ENCODE data around the gene PHF21B. TPM values are rescaled to one million over a fixed set of nuclear protein-coding genes. Genes with fewer than 3 reads are reported as not detected.

The PHF21B gene
- total RNA-seq, 1 donor from 2014 or later: 1.2 TPM

DNA sequence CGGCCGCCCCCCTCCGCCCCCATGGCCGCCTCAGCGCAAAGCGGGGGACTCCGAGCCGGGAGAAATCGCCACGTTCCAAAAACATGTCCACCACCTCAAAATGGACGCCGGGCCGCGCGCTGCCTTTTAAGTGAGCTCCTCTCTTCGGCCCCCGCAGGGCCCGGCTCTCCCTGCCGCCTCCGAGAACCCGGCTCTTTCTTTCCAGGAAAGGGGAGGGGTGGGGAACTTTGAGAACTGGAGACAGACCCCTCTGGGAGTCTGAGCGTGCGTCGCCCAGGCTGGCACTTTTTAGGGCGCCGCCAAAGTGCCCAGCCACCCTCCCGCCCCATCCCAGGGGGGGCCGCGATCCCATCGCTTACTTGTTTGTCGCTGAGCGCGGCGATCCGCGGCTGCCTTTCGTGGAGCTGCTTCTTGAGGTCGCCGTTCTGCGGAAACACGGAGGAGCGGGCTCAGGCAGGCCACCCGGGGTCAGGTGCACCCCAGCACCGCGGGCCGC is 1.6 kb downstream of the PHF21B start:
- intact Hi-C loops (cut with micrococcal nuclease): loop anchor here (5.0 kb wide), 1 partner anchor 74 kb away; no protein-coding TSS in a partner anchor
- peaks cover 10% of the 10 kb centered on the region for H3K4me1 Mint-ChIP-seq (ENCODE audit: low read depth)
- no peaks in the 10 kb centered on the region for H3K36me3 Mint-ChIP-seq (ENCODE audit: low read depth)
- no peaks in the 10 kb centered on the region for H3K9me3 Mint-ChIP-seq
- H3K27me3 Mint-ChIP-seq (ENCODE audit: low read depth): peaks cover 56% of the 10 kb centered on the region
- DNase-seq (ENCODE audit: low spot score): no peak
- no peak overlapping the region for H3K27ac Mint-ChIP-seq
- H3K4me3 Mint-ChIP-seq (ENCODE audit: low read depth): no peak overlapping the region

DNA sequence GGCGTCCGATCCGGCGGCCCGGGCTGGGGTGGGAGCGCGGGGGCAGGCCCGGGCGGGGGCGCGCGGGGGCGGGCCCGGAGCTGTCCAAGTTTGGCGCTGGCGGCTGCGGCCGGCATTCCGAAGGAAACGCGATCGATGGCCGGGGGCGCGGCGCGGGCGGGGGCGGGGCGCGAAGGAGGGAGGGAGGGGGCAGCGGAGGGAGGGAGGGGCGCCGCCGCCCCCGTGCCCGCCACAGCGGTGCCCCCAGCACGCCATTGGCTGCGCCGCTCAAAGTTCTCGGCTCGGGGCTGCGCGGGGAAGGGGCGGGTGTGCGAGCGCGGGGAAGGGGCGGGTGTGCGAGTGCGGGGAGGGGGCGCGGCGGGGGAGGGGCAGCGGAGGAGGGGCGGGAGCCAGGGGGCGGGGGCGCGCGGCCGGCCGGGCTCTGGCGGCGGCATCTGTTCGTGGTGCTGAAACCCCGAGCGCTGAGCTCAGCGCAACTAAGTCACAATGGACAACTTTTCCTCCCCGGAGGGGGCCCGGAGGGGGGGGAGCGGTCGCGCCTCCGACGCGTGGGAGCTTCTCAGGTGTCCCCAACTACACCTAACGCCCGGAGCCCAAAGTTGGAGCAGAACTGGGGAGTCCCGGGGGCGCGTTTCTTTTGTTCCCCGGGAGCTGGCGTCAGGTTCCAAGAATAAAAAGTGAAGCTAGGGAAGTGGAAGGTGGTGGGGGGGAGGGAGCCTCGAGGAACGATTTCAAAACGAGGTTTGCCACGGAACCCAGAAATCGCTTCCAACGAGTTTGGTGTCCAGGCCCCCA is 2.2 kb downstream of the PHF21B start:
- intact Hi-C loops (cut with micrococcal nuclease): loop anchor here (5.0 kb wide), 1 partner anchor 75 kb away; no protein-coding TSS in a partner anchor
- H3K4me1 Mint-ChIP-seq (ENCODE audit: low read depth): peaks cover 10% of the 10 kb centered on the region
- no peak overlapping the region for H3K27ac Mint-ChIP-seq
- peaks cover 55% of the 10 kb centered on the region for H3K27me3 Mint-ChIP-seq (ENCODE audit: low read depth)
- H3K4me3 Mint-ChIP-seq (ENCODE audit: low read depth): no peak overlapping the region
- DNase-seq (ENCODE audit: low spot score): no peak
- H3K36me3 Mint-ChIP-seq (ENCODE audit: low read depth): no peaks in the 10 kb centered on the region
- no peaks in the 10 kb centered on the region for H3K9me3 Mint-ChIP-seq

GRCh38 chr22:45006964-45007390 is 2.8 kb downstream of the PHF21B start:
- Mint-ChIP-seq H3K4me1 (ENCODE audit: low read depth) (peaks cover 10% of the 10 kb centered on the region), H3K27me3 (ENCODE audit: low read depth) (peaks cover 50% of the 10 kb centered on the region), H3K27ac (no peak overlapping the region), H3K36me3 (ENCODE audit: low read depth) (no peaks in the 10 kb centered on the region), H3K4me3 (ENCODE audit: low read depth) (no peak overlapping the region), H3K9me3 (no peaks in the 10 kb centered on the region)
- intact Hi-C loops (cut with micrococcal nuclease): loop anchor here (5.0 kb wide), 1 partner anchor 75 kb away; no protein-coding TSS in a partner anchor
- no peak for DNase-seq (ENCODE audit: low spot score)

- H3K27ac Mint-ChIP-seq: no peak overlapping the region
- no peak overlapping the region for H3K4me3 Mint-ChIP-seq (ENCODE audit: low read depth)
- DNase-seq (ENCODE audit: low spot score): no peak
- H3K27me3 Mint-ChIP-seq (ENCODE audit: low read depth): peaks cover 43% of the 10 kb centered on the region
- intact Hi-C loops (cut with micrococcal nuclease): loop anchor here (5.0 kb wide), 1 partner anchor 76 kb away; no protein-coding TSS in a partner anchor
- H3K9me3 Mint-ChIP-seq: no peaks in the 10 kb centered on the region
- H3K36me3 Mint-ChIP-seq (ENCODE audit: low read depth): no peaks in the 10 kb centered on the region
- peaks cover 10% of the 10 kb centered on the region for H3K4me1 Mint-ChIP-seq (ENCODE audit: low read depth)
These were observed 3.5 kb downstream of the PHF21B start for GRCh38 chr22:45006111-45006963.

DNA sequence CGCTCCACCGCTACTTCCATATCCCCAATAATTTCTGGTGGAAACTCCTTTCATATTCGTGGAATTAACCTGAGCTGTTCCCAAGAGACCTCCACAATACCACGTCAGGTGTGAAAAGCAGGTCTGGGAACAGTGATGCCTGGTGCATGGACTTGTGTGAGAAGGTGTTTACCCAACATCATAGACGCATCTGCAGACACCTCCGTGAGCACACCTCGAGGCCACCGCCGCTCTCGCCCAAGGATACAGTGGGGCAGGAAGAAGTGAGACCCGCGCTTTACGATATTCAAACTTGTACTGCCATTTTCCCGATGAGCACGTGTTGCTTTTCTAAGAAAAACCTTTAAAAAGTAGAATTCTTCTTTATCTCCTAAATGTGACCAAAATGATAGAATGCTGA is 8.2 kb downstream of the PHF21B start:
- peaks cover 31% of the 10 kb centered on the region for H3K27me3 Mint-ChIP-seq (ENCODE audit: low read depth)
- no peak for DNase-seq (ENCODE audit: low spot score)
- intact Hi-C loops (cut with micrococcal nuclease): no loop called here
- no peak overlapping the region for H3K4me3 Mint-ChIP-seq (ENCODE audit: low read depth)
- no peak overlapping the region for H3K27ac Mint-ChIP-seq
- H3K4me1 Mint-ChIP-seq (ENCODE audit: low read depth): peaks cover 2% of the 10 kb centered on the region
- no peaks in the 10 kb centered on the region for H3K9me3 Mint-ChIP-seq
- H3K36me3 Mint-ChIP-seq (ENCODE audit: low read depth): no peaks in the 10 kb centered on the region

DNA sequence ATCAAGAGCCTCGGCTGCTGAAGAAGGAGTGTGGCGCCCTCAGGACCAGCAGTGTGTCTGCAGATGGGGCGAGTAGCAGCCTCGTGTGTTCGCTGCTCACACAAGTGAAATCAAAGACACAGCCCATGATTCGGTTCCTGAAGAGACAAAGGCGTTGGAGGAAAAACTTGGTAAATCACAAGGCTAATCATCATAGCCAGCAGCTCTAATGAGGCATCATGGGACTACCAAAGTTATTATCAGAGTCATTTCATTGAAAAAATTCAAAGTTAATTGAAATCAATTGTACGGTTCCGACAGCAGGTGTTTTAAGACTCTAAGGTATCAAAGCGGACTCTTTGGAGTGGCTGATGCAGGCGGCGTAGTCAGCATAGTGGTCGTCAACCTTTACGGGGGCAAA is 9.5 kb downstream of the PHF21B start:
- no peak overlapping the region for H3K4me3 Mint-ChIP-seq (ENCODE audit: low read depth)
- H3K4me1 Mint-ChIP-seq (ENCODE audit: low read depth): no peaks in the 10 kb centered on the region
- H3K9me3 Mint-ChIP-seq: no peaks in the 10 kb centered on the region
- DNase-seq (ENCODE audit: low spot score): no peak
- no peaks in the 10 kb centered on the region for H3K36me3 Mint-ChIP-seq (ENCODE audit: low read depth)
- intact Hi-C loops (cut with micrococcal nuclease): no loop called here
- H3K27me3 Mint-ChIP-seq (ENCODE audit: low read depth): peaks cover 18% of the 10 kb centered on the region
- no peak overlapping the region for H3K27ac Mint-ChIP-seq

DNA sequence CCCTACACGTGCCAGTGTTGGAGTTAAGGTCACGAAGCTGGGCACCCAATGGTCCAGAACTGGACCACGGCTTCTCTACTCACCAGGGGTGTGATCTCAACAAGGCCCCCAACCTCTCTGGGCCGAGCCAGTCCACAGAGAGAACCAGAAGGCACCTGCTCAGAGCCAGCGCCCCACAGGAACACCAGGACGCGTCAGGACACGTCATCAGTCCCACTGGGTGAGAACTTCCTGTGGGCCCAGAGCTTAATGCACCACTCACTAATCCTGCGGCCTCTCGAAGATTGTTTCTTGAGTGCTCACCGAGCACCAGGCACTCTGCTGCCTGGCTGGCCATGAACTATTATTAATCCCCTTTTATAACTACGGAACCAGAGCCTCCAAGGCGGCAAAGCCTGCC is 10.1 kb downstream of the PHF21B start:
- intact Hi-C loops (cut with micrococcal nuclease): no loop called here
- no peak for DNase-seq (ENCODE audit: low spot score)
- Mint-ChIP-seq H3K27me3 (ENCODE audit: low read depth) (peaks cover 11% of the 10 kb centered on the region), H3K36me3 (ENCODE audit: low read depth) (no peaks in the 10 kb centered on the region), H3K4me1 (ENCODE audit: low read depth) (no peaks in the 10 kb centered on the region), H3K9me3 (no peaks in the 10 kb centered on the region), H3K4me3 (ENCODE audit: low read depth) (no peak overlapping the region), H3K27ac (no peak overlapping the region)

GRCh38 chr22:44999231-44999630 is 10.6 kb downstream of the PHF21B start:
- Mint-ChIP-seq H3K27me3 (ENCODE audit: low read depth) (peaks cover 7% of the 10 kb centered on the region), H3K27ac (no peak overlapping the region), H3K36me3 (ENCODE audit: low read depth) (no peaks in the 10 kb centered on the region), H3K4me1 (ENCODE audit: low read depth) (no peaks in the 10 kb centered on the region), H3K9me3 (no peaks in the 10 kb centered on the region), H3K4me3 (ENCODE audit: low read depth) (no peak overlapping the region)
- no peak for DNase-seq (ENCODE audit: low spot score)
- intact Hi-C loops (cut with micrococcal nuclease): no loop called here

DNA sequence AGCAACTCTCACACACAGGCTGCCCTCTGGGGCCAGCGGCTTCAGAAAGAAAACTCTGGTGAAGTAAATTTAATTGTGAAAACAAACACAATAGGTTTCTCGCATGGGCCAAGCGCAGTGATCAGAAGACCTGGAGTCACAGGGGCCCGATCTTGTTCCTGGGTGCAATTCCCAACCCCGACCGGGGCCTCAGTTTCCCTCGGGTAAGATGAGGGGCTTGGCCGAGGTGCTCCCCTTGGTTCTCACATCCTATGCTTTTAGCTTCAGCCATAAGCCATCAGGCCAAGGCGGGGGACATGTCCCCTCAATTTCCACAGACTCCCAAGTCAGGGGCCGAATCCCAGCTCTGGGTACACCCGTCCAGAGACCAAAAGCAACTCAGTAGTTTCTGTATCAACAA is 11.5 kb downstream of the PHF21B start:
- Mint-ChIP-seq H3K27me3 (ENCODE audit: low read depth) (peaks cover 2% of the 10 kb centered on the region), H3K9me3 (no peaks in the 10 kb centered on the region), H3K36me3 (ENCODE audit: low read depth) (no peaks in the 10 kb centered on the region), H3K4me1 (ENCODE audit: low read depth) (no peaks in the 10 kb centered on the region), H3K4me3 (ENCODE audit: low read depth) (no peak overlapping the region), H3K27ac (no peak overlapping the region)
- DNase-seq (ENCODE audit: low spot score): no peak
- intact Hi-C loops (cut with micrococcal nuclease): no loop called here

- intact Hi-C loops (cut with micrococcal nuclease): no loop called here
- Mint-ChIP-seq H3K4me3 (ENCODE audit: low read depth) (no peak overlapping the region), H3K9me3 (no peaks in the 10 kb centered on the region), H3K27me3 (ENCODE audit: low read depth) (no peaks in the 10 kb centered on the region), H3K4me1 (ENCODE audit: low read depth) (no peaks in the 10 kb centered on the region), H3K27ac (no peak overlapping the region), H3K36me3 (ENCODE audit: low read depth) (no peaks in the 10 kb centered on the region)
- DNase-seq (ENCODE audit: low spot score): no peak
These were observed 12.7 kb downstream of the PHF21B start for GRCh38 chr22:44997060-44997459.

DNA sequence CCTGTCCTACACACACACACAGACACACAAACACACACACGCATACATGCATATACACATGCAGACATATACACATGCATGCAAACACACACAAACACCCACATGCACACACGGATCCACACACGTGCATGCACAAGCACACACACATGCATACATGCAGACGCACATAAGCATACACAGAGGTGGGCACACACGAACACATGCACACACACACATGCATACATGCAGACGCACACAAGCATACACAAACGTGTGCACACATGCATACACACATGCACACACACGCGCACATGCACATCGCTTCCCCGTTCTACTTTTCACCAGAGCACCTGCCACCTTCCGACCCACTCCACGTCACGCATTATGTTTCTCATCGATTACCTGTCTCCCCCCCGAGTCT is 13.2 kb downstream of the PHF21B start:
- Mint-ChIP-seq H3K27me3 (ENCODE audit: low read depth) (no peaks in the 10 kb centered on the region), H3K4me1 (ENCODE audit: low read depth) (no peaks in the 10 kb centered on the region), H3K36me3 (ENCODE audit: low read depth) (no peaks in the 10 kb centered on the region), H3K4me3 (ENCODE audit: low read depth) (no peak overlapping the region), H3K9me3 (no peaks in the 10 kb centered on the region), H3K27ac (no peak overlapping the region)
- no peak for DNase-seq (ENCODE audit: low spot score)
- intact Hi-C loops (cut with micrococcal nuclease): no loop called here

- Mint-ChIP-seq H3K27ac (no peak overlapping the region), H3K9me3 (no peaks in the 10 kb centered on the region), H3K4me3 (ENCODE audit: low read depth) (no peak overlapping the region), H3K27me3 (ENCODE audit: low read depth) (no peaks in the 10 kb centered on the region), H3K36me3 (ENCODE audit: low read depth) (no peaks in the 10 kb centered on the region), H3K4me1 (ENCODE audit: low read depth) (no peaks in the 10 kb centered on the region)
- DNase-seq (ENCODE audit: low spot score): no peak
- intact Hi-C loops (cut with micrococcal nuclease): no loop called here
These were observed 13.7 kb downstream of the PHF21B start for GRCh38 chr22:44996120-44996519.

DNA sequence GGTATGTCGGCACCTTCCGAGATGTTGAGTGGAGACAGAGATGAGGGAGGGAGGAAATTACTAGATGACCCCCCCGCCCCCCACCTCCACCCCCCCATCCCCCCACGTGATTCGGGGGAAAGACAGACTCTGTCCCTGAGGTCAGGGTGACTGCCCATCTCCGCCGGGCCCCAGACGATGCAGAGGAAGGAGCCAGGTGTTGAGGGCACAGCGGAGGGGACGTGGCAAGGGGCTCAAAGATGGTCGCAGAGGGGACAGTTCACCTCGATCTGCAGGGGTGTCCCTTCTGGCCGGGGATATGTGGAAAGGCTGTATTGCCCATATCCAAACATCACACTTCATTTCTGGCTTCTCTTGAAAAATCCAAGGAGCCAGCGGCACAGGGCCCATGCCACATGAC is 14.1 kb downstream of the PHF21B start:
- DNase-seq (ENCODE audit: low spot score): no peak
- Mint-ChIP-seq H3K27ac (no peak overlapping the region), H3K36me3 (ENCODE audit: low read depth) (no peaks in the 10 kb centered on the region), H3K4me3 (ENCODE audit: low read depth) (no peak overlapping the region), H3K27me3 (ENCODE audit: low read depth) (no peaks in the 10 kb centered on the region), H3K4me1 (ENCODE audit: low read depth) (no peaks in the 10 kb centered on the region), H3K9me3 (no peaks in the 10 kb centered on the region)
- intact Hi-C loops (cut with micrococcal nuclease): no loop called here

Measured in activated T-helper 2 cell treated with anti-CD3 and anti-CD28 coated beads, Interferon-gamma antibody, Interleukin-2, Interleukin-4, amounts not matched to agents 10 μg/mL and 5 μg/mL and 100 μg/mL, durations not matched to agents 14 hours and 24 hours and 36 hours (primary cell).